HCT116 (cell line): ENCODE results near the gene DNAAF5. TPM values are rescaled to one million over a fixed set of nuclear protein-coding genes. Genes with fewer than 3 reads are reported as not detected.

Experiments
- ATAC-seq: fragments of 200-7000 bp; cut with Tn5 transposase; 2 replicates; pipeline ENCODE4 v1.9.1; 2020; ENCODE audit warnings: mild to moderate bottlenecking, moderate library complexity
- BruUV-seq: library from RNA; stranded (reverse); fragments of 400-500 nt; replicated peaks from 2 replicates; lab custom pipeline; 2021; lab: Mats Ljungman, UMichigan
- CTCF ChIA-PET: fragments of 300-600 bp; sonication (Branson Sonifier 250); formaldehyde crosslinking; loops from one replicate; lab custom pipeline; 2021; ENCODE audit warnings: antibody characterized with exemption; lab: Charles Lee
- POLR2A ChIA-PET: fragments of 300-600, 350-600 bp; sonication (Branson Sonifier 250); formaldehyde crosslinking; loops from one replicate; lab custom pipeline; 2021; ENCODE audit warnings: antibody characterized with exemption; lab: Charles Lee
- RAD21 ChIA-PET, 2 experiments: fragments of 300-600 bp; sonication (Branson Sonifier 250); formaldehyde crosslinking; loops; one replicate each; lab custom pipeline; 2023; ENCODE audit warnings: low total read pairs in 2 of 2; ENCODE audit not compliant: uncharacterized antibody in 2 of 2, unreplicated experiment in 2 of 2, low non-redundant PET in 1 of 2; lab: Charles Lee
- DNase-seq: peaks from one replicate; pipeline ENCODE4 v3.0.0-alpha.2; 2010; ENCODE audit warnings: low read depth, low spot score
- H2AFZ ChIP-seq: fragments of 200-600 bp; shearing (Covaris generic), sonication (generic); 2 replicates; pipeline ENCODE4 v1.6.1; 2017; ENCODE audit warnings: low read depth, mixed run types, mixed read lengths, antibody characterized with exemption, low read length; ENCODE audit not compliant: poor library complexity, severe bottlenecking
- H3K27ac ChIP-seq: 2 replicates; pipeline ENCODE4 v1.5.1; 2012; ENCODE audit warnings: low read depth, low read length
- H3K27me3 ChIP-seq: fragments of 200-600 bp; sonication (generic); 2 replicates; pipeline ENCODE4 v1.6.1; 2016; ENCODE audit warnings: mixed run types, low read length, mixed read lengths; ENCODE audit not compliant: insufficient read depth
- H3K36me3 ChIP-seq, 2 experiments: fragments of 200-500 bp in 1 of 2; fragments of 200-600 bp in 1 of 2; sonication (Bioruptor generic) in 1 of 2; sonication (generic) in 1 of 2; 2 replicates each; pipeline versions ENCODE4 v1.5.1 to v1.6.1; 2014 to 2016; ENCODE audit warnings: low read length in 2 of 2, inconsistent platforms in 1 of 2, mixed read lengths in 1 of 2, mixed run types in 1 of 2; ENCODE audit not compliant: insufficient read depth in 2 of 2, control insufficient read depth in 1 of 2
- H3K4me1 ChIP-seq, 2 experiments: fragments of 200-600 bp in 1 of 2; sonication (generic) in 1 of 2; 2 replicates each; pipeline versions ENCODE4 v1.5.1 to v1.6.1; 2012 to 2017; ENCODE audit warnings: low read length in 2 of 2, inconsistent platforms in 1 of 2, mild to moderate bottlenecking in 1 of 2, mixed read lengths in 1 of 2, mixed run types in 1 of 2, moderate library complexity in 1 of 2; ENCODE audit not compliant: insufficient read depth in 2 of 2, control insufficient read depth in 1 of 2
- H3K4me2 ChIP-seq: fragments of 200-600 bp; sonication (generic); 2 replicates; pipeline ENCODE4 v1.6.1; 2017; ENCODE audit warnings: mixed run types, low read length, mixed read lengths
- H3K4me3 ChIP-seq, 2 experiments: fragments of 200-600 bp in 1 of 2; sonication (generic) in 1 of 2; replicated peaks in 1 of 2; 2 replicates each; pipeline ENCODE4 v1.5.1; 2011 to 2016; ENCODE audit warnings: low read length in 2 of 2, control low read depth in 1 of 2, low read depth in 1 of 2, mild to moderate bottlenecking in 1 of 2, mixed read lengths in 1 of 2, mixed run types in 1 of 2
- H3K79me2 ChIP-seq: fragments of 200-600 bp; sonication (generic); 2 replicates; pipeline ENCODE4 v1.6.1; 2017; ENCODE audit warnings: mild to moderate bottlenecking, mixed run types, low read length, moderate library complexity, mixed read lengths; ENCODE audit not compliant: insufficient read depth
- H3K9ac ChIP-seq: fragments of 200-600 bp; sonication (generic); 2 replicates; pipeline ENCODE4 v1.6.1; 2016; ENCODE audit warnings: low read length, mixed read lengths
- H3K9me2 ChIP-seq: fragments of 200-600 bp; sonication (generic), shearing (Covaris generic); 2 replicates; pipeline ENCODE4 v1.6.1; 2017; ENCODE audit warnings: mixed run types, mild to moderate bottlenecking, moderate library complexity; ENCODE audit not compliant: insufficient read depth
- H3K9me3 ChIP-seq, 2 experiments: fragments of 200-500 bp in 1 of 2; fragments of 200-600 bp in 1 of 2; sonication (Bioruptor generic) in 1 of 2; sonication (generic) in 1 of 2; 2 replicates each; pipeline ENCODE4 v1.6.1; 2014 to 2017; ENCODE audit warnings: low read length in 2 of 2, mixed read lengths in 2 of 2, inconsistent platforms in 1 of 2, low read depth in 1 of 2, mild to moderate bottlenecking in 1 of 2, mixed run types in 1 of 2, moderate library complexity in 1 of 2; ENCODE audit not compliant: control insufficient read depth in 1 of 2, insufficient read depth in 1 of 2
- H4K20me1 ChIP-seq: fragments of 200-600 bp; sonication (generic), shearing (Covaris generic); 2 replicates; pipeline ENCODE4 v1.6.1; 2017; ENCODE audit warnings: mixed run types, mild to moderate bottlenecking, moderate library complexity; ENCODE audit not compliant: insufficient read depth
- ATF3 ChIP-seq: IDR thresholded peaks from 2 replicates; pipeline ENCODE4 v1.6.1; 2012
- CBX3 ChIP-seq: IDR thresholded peaks from 2 replicates; pipeline ENCODE4 v1.6.1; 2012; ENCODE audit warnings: low read depth
- CEBPB ChIP-seq: IDR thresholded peaks from 2 replicates; pipeline ENCODE4 v1.6.1; 2012; ENCODE audit warnings: low read depth
- CTCF ChIP-seq, 3 experiments: fragments of 200-600 bp in 1 of 3; sonication (generic) in 1 of 3; IDR thresholded peaks in 2 of 3; conservative IDR thresholded peaks in 1 of 3; 2 replicates each; pipeline ENCODE4 v1.5.1; 2012 to 2017; ENCODE audit warnings: low read depth in 2 of 3, low read length in 2 of 3, antibody characterized with exemption in 1 of 3, borderline replicate concordance in 1 of 3, control low read depth in 1 of 3, mild to moderate bottlenecking in 1 of 3, mixed read lengths in 1 of 3, mixed run types in 1 of 3, moderate library complexity in 1 of 3; ENCODE audit not compliant: insufficient read depth in 1 of 3
- EGR1 ChIP-seq: IDR thresholded peaks from 2 replicates; pipeline ENCODE4 v1.6.1; 2012; ENCODE audit warnings: low read depth
- ELF1 ChIP-seq: IDR thresholded peaks from 2 replicates; pipeline ENCODE4 v1.6.1; 2012; ENCODE audit warnings: low read depth, borderline replicate concordance
- EZH2 ChIP-seq: fragments of 200-600 bp; sonication (generic); IDR thresholded peaks from 2 replicates; pipeline ENCODE4 v1.6.1; 2017; ENCODE audit warnings: antibody characterized with exemption, mixed run types
- EZH2phosphoT487 ChIP-seq: fragments of 200-600 bp; IDR thresholded peaks from 2 replicates; pipeline ENCODE4 v1.6.1; 2018; ENCODE audit warnings: antibody characterized with exemption, borderline replicate concordance
- FOSL1 ChIP-seq: IDR thresholded peaks from 2 replicates; pipeline ENCODE4 v1.6.1; 2012; ENCODE audit warnings: low read depth
- JUND ChIP-seq: IDR thresholded peaks from 2 replicates; pipeline ENCODE4 v1.6.1; 2012
- MAX ChIP-seq: IDR thresholded peaks from 2 replicates; pipeline ENCODE4 v1.6.1; 2012
- RAD21 ChIP-seq: IDR thresholded peaks from 2 replicates; pipeline ENCODE4 v1.6.1; 2012; ENCODE audit warnings: low read depth, mild to moderate bottlenecking
- REST ChIP-seq: IDR thresholded peaks from 2 replicates; pipeline ENCODE4 v1.6.1; 2012; ENCODE audit warnings: low read depth
- SIN3A ChIP-seq: IDR thresholded peaks from 2 replicates; pipeline ENCODE4 v1.6.1; 2012; ENCODE audit warnings: low read depth
- TCF7L2 ChIP-seq: IDR thresholded peaks from 2 replicates; pipeline ENCODE4 v1.7.0; 2011; ENCODE audit warnings: borderline replicate concordance, inconsistent platforms; ENCODE audit not compliant: insufficient read depth, insufficient read length; ENCODE audit errors: extremely low read depth
- YY1 ChIP-seq: IDR thresholded peaks from 2 replicates; pipeline ENCODE4 v1.6.1; 2011; ENCODE audit warnings: low read length, low read depth, moderate library complexity, mild to moderate bottlenecking; ENCODE audit not compliant: insufficient replicate concordance; ENCODE audit errors: extremely low read depth
- ZBTB33 ChIP-seq: IDR thresholded peaks from 2 replicates; pipeline ENCODE4 v1.6.1; 2011; ENCODE audit warnings: mild to moderate bottlenecking, low read length, moderate library complexity; ENCODE audit not compliant: insufficient replicate concordance; ENCODE audit errors: extremely low read depth
- ZFX ChIP-seq: fragments of 450-650 bp; IDR thresholded peaks from 2 replicates; pipeline ENCODE4 v1.6.1; 2017
- intact Hi-C: fragments of 100-400 bp; cut with micrococcal nuclease; formaldehyde crosslinking; loops from 2 replicates; pipeline ENCODE4 v1.10.0; 2022
- total RNA-seq: library from RNA; stranded (reverse); gene quantifications from one replicate; pipeline ENCODE4 v1.2.1, GENCODE V29; 2021; ENCODE audit not compliant: unreplicated experiment

The DNAAF5 gene
- total RNA-seq, 1 experiment from 2014 or later = 69.4 TPM

GRCh38 chr7:759569-759968 lies 33.1 kb downstream of the DNAAF5 start:
- Histone ChIP-seq H3K4me1 (no peaks in the 10 kb centered on the region), H4K20me1 (no peaks in the 10 kb centered on the region), H3K36me3 (peaks cover 23 to 57% of the 10 kb centered on the region in 2 experiments), H3K9me2 (no peaks in the 10 kb centered on the region), H3K4me2 (no peak overlapping the region), H3K79me2 (peaks cover 8% of the 10 kb centered on the region; the same call in 1 of the 2 replicates), H2AFZ (no peak overlapping the region), H3K27me3 (no peaks in the 10 kb centered on the region), H3K4me3 (no peak overlapping the region), H3K9me3 (no peaks in the 10 kb centered on the region), H3K9ac (no peak overlapping the region), H3K27ac (no peak overlapping the region)
- no TSS peak for BruUV-seq
- no peak for TF ChIP-seq EZH2
- no peak for TF ChIP-seq FOSL1
- no peak for TF ChIP-seq YY1
- TF ChIP-seq ELF1 = no peak
- TF ChIP-seq REST = no peak
- no peak for TF ChIP-seq EZH2phosphoT487
- no peak for TF ChIP-seq ATF3
- no peak for TF ChIP-seq JUND
- TF ChIP-seq CEBPB = no peak
- TF ChIP-seq CTCF (IDR thresholded peaks at IDR 0.05 in 2 of 3, conservative IDR thresholded peaks at IDR 0.05 in 1 of 3; ENCODE audit: borderline replicate concordance in 1 of 3, insufficient read depth in 1 of 3, low read depth in 2 of 3, low read length in 2 of 3) = no peak
- no peak for TF ChIP-seq MAX
- no peak for TF ChIP-seq CBX3
- no peak for TF ChIP-seq RAD21
- no peak for TF ChIP-seq TCF7L2
- no peak for TF ChIP-seq ZFX
- TF ChIP-seq SIN3A = no peak
- TF ChIP-seq ZBTB33 = no peak
- TF ChIP-seq EGR1 = no peak
- ChIA-PET RAD21 (no interaction called here), POLR2A (no interaction called here), CTCF (no interaction called here)
- ATAC-seq (no peak), DNase-seq (no peak)
- intact Hi-C loops = no loop called here
